ENCODE results near the gene ORAI3.

Gene ORAI3

DNA sequence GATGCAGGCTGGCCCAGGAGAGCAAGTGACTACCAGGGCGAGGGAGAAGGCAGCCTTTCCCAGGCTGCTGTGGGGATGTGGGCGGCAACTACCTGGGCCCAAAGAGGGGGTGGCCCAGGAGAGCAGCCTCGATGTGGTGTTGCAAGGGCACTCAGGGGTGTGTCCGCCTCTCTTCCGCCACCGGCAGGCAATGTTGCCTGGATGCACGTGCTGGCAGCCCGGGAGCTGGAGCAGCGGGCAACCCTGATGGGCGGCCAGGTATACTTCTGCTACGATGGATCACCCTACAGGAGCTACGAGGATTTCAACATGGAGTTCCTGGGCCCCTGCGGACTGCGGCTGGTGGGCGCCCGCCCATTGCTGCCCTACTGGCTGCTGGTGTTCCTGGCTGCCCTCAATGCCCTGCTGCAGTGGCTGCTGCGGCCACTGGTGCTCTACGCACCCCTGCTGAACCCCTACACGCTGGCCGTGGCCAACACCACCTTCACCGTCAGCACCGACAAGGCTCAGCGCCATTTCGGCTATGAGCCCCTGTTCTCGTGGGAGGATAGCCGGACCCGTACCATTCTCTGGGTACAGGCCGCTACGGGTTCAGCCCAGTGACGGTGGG is 38.8 kb downstream of the ORAI3 start:
- DNase-seq (ENCODE audit: low read depth in 3 of 3, low spot score in 1 of 3), result no peak

DNA sequence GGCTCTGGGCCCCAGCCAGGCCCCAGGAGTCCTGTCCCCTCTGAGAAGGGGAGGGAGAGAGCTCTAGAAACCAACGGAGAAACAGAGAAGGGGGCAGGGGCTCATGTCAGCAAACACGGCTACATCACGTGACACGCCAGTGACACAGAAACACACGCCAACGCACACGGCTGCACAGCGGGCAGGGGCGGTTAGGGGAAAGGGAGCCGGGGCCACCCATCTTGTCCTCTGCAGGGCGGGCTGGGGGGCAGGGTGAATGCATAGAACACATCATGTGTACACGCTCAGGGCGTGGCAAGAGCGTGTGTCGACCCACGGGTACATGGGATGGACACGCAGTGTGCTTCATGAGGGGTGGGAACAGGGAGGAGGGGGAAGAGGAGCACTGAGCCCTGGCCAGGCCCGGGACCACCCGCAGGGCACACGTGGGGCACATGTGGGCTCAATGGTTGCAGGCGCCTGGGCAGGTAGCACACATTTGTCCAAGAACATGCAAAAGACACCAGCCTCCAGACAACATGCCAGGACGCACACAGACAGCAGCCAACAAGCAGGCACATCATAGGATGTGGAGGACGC is 40.7 kb downstream of the ORAI3 start:
- no peak for DNase-seq (ENCODE audit: low read depth in 3 of 3, low spot score in 1 of 3)

DNA sequence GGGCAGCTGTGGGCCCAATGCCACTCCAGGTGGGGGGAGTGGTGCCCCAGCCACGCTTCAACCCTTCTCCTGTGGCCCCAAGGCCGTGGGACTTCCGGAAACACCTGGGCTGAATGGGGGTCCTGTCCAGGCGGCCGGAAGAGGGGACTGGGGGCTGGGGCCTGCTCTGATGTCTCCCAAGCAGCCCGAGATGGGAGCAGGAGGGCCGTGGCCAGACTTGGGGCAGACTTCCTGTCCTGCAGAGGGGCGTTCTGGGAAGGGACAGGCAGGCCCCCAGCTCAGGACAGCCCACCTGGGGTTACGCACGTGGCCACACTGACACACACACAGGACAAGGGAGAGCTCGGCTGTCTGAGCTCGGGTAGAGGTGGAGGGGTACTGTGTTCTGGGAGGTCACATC is 41.2 kb downstream of the ORAI3 start:
- DNase-seq (ENCODE audit: low read depth in 3 of 3, low spot score in 1 of 3), result no peak

DNA sequence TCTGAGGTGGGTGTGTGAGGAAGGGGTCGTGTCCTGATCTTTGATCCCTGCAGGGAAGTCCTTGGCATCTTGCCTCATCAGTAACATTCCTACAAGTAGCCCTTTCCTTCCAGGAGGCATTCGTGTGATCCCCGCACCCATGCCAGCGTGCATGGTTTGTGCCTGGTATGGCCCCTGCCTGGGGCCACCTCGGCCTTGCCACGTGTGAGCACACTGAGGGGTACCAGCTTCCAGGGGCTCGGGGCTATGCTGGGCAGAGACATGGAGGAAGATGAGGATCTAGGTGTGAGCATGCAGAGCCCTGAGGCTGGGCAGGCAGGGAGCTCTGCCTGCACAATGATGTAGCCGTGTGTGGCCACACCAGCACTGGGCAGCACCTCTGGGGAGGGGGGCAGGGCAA is 42.2 kb downstream of the ORAI3 start:
- no peak for DNase-seq (ENCODE audit: low read depth in 3 of 3, low spot score in 1 of 3)

DNA sequence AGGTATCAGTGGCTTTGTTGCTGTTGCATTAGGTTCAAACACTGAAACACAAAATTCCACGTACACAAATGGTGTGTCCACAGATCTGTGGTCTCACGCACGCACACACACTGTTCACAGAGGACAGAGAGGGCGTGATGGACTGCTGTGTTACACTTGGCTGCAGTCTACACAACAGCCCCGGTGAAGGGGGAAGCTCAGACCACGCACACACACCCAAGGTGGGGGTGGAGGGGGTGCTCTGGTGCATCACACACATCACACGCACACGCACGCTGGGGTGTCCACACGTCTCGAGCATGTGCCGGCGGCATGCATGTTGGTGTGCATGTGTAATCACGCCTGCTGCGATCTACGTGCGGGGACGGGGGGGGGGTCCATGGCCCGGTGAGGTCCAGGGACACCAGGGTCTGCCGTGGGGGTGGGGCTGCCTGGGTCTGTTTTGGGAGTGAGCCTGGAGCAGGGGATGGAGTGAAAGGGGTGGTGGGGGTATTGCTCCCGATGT is 43.5 kb downstream of the ORAI3 start:
- no peak for DNase-seq (ENCODE audit: low read depth in 3 of 3, low spot score in 1 of 3)

DNA sequence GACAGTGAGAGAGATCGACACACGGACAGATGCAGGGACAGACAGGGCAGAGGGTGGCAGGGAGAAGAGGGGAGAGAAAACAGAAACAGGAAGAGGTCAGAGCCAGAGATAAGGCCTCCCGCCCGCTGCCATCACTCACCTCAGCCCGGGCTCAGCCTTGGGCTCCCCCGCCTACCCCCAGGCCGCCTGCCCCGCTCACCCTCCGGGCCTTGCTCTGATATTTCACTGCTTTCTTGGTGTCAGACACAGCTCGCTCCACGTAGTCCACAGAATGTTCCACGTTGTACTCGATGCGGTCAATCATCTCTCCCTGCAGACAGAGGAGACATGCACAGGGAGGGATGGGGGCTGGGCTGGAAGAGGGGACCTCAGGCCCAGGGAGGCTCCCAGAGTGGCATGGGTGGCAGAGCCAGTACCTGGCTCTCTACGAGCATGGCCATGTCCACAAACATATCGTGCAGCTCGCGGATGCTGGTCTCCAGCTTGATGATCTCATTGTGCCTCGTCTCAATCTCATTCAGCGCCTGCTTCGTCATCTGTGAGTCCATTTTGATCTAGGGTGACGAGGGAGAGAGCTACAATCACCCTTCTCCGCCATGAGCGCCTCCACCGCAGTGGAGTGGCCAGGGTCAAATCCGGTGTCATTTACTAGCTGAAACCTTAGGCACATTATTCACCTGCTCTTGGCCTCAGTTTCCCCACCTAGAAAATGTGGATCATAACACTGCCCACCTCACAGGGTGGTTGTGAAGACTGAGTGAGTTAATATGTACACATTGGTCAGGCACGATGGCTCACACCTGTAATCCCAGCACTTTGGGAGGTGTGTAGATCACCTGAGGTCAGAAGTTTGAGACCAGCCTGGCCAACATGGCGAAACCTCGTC is 44.3 kb downstream of the ORAI3 start:
- no peak for DNase-seq (ENCODE audit: low read depth in 3 of 3, low spot score in 1 of 3)

DNA sequence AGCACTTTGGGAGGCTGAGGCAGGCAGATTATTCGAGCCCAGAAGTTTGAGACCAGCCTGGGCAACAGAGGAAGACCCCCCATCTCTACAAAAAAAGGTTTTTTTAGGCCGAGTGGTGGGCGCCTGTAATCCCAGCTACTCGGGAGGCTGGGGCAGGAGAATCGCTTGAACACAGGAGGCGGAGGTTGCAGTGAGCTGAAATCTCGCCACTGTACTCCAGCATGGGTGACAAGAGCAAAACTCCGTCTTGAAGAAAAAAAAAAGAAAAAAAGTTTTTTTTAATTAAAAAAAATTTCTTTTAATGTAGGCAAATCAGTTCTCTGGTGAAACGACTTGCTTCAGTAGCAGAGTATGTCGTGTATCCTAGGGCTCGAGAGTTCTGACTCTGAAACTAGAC is 47.1 kb downstream of the ORAI3 start:
- no peak for DNase-seq (ENCODE audit: low read depth in 3 of 3, low spot score in 1 of 3)

DNA sequence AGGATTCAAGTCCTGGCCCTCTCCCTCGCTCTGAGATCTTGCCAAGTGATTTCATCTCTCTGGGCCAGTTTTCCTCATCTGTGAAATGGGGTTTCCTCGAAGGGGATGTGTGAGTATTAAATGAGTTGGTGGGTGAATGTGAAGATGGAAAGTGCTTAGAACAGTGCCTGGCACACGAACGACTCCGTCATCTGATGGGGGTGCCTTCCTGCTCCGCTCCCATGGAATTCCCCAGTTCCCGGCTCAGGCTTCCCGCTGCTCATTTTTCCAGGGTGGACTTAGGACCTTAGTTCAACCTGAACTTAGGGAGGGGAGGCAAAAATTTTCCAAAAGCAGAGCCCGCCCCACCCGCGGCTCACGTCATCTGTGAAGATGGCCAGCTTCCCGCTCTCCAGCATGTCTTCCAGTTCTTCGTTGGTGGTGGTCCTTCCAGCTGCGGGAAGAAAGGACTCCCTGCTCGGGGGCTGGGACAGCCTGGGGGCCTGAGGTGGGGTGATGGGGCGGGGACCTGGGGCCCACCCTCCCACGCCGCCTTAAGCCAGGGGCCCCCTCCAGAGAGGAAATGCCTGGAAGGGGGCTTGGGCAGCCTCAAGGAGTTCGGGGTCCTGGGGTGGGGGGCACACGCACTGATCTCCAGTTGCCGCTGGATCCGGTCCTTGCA is 47.6 kb downstream of the ORAI3 start:
- DNase-seq (ENCODE audit: low read depth in 3 of 3, low spot score in 1 of 3), result no peak

DNA sequence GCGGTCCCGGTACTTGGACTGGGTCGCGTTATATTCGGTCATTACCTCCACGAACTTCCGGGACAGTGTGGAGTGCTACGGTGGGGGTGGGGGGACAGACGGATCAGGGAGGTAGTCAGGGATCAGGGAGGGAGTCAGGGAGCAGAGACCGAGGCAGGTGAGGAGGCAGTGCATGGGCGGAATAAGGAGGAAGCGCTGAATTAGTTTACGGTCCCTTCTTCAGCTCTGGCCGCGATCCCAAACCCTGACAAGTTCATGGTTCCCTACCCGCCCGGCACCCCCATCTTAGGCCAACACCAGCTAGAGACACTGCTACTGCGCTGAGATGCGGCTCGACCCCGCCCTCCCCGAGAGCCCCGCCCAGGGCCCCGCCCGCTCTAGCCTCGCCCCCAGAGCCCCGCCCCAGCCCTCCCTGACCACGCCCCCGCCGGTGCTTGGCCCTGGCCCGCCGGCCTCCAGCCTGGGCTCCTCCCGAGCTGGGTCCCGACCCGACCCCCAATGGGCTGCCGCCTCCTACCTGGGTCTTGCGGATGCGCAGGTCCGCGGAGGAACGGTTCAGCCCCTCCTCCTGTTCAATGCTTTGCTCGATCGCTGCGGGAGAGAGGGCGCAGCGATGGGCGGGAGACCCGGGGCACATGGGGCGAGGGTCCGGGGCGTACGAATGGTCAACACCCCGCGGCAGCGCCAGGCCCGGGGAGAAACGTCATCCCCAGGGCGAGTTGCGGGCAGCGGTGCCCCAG is 48.3 kb downstream of the ORAI3 start:
- DNase-seq (ENCODE audit: low read depth in 3 of 3, low spot score in 1 of 3), result peak; percentile 51 to 80 (median 57)

DNA sequence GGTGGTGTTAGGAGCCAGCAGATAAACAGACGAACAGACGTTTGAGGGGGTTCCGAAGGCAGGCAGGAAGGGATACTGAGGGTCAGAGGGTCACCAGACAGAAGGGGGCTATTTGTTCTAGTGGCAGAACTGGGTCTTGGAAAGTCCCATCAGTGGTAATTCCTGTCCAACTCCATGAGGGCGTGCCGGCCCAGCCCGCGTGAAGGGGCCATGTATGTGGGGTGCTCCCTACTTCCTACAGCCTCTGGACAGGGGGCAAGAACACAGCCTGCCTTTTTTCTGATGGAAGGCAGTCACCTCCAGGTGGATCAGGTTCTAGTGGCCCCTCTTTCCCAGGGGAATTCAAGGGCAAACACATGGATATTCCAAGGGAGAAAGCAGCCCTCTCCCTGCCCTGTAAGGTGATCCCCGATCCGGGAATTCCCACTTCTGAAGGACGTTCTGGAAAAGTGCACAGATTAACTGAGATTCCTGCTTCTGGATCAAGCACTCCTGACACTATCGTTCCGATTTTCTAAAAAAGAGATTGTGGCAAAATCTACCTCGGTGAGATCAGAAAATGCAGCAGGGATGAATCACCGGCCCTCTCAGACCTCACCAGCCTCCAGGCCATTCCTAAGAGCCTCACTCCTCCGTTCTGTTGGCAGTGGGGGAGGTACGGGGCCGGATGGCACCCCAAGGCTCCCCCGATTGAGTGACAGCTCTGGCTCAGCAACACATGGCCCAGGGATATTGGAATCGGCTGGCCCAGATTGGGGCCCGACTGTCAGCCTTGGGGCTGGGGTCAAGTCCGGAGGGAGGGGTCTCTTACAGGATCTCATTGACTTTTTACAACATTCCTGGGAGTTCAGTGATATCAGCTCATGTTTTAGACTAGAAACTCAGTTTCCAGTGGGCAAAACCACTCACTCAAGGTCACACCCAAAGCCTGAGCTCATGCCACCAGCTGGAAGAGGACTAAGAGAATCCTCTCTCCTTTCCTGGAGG is 49.1 kb downstream of the ORAI3 start:
- DNase-seq (ENCODE audit: low read depth in 3 of 3, low spot score in 1 of 3), result no peak

DNA sequence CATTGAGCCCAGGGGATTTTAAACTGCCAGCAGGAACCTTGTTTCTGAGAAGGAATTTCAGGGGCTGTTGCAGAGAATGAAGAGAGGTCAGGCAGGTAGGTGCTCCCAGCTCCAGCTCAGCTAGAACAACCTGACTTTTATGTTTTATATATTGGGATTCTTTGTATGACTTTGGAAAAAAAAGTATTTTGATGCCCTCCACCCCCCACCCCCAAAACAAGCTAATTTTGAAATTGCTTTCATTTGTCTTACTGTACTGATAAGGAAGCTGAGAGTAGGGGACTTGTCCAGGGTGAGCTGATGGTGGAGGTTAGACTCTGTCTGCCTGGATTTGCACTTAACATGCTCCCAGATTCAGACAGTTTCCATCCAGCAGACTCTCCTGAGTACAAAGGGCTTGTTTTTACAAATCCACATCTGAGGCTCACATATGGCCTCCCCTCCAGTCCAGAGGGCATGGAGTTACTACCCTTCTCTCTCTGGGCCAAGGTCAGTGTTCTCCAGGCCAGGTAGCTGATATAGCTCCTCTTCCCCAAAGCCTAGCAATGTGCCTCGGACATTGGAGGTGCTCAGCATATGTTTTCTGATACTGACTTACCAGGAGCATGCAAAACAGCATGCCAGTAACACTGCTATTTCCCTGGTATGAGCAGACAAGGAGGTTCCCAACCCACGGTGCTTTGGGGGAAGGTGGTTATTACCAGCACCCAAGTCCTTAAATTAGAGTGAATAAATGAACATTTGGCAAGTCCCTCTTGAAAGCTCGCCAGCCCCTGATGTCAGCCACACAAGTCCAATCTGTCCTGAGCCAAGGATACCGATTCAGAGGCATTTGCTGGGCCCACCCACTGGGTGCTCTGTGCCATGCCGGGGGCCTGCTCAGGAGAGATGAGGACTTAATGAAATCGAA is 50.2 kb downstream of the ORAI3 start:
- DNase-seq (ENCODE audit: low read depth in 3 of 3, low spot score in 1 of 3), result no peak

DNA sequence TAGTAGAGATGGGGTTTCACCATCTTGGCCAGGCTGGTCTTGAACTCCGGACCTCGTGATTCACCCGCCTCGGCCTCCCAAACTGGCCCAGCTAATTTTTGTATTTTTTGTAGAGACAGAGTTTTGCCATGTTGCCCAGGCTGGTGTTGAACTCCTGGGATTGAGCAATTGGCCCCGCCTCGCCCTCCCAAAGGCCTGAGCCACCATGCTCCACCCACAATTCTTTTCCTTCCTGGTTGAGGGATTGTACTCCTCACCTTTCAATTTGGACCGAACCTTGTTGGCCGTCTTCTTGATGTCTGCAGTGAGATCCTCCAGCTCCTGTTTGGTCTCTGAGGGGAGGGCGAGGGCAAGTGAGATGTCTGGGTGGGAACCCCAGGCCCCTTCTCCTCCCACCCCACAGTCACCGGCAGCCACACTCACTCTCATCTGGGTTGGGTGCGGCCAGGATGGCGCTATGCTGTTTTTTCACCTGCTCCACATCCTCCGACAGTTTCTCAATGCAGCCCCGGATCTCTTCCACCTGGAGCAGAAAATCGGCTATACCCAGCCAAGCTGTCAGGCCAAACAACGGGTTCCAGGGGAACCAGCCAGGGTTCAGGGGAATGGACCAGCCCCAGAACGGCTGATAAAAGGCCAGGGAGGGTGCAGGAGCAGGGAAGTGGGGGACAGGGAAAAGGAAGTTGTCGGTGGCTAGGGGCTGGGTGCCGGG is 52.0 kb downstream of the ORAI3 start:
- DNase-seq (ENCODE audit: low read depth in 3 of 3, low spot score in 1 of 3), result no peak

DNA sequence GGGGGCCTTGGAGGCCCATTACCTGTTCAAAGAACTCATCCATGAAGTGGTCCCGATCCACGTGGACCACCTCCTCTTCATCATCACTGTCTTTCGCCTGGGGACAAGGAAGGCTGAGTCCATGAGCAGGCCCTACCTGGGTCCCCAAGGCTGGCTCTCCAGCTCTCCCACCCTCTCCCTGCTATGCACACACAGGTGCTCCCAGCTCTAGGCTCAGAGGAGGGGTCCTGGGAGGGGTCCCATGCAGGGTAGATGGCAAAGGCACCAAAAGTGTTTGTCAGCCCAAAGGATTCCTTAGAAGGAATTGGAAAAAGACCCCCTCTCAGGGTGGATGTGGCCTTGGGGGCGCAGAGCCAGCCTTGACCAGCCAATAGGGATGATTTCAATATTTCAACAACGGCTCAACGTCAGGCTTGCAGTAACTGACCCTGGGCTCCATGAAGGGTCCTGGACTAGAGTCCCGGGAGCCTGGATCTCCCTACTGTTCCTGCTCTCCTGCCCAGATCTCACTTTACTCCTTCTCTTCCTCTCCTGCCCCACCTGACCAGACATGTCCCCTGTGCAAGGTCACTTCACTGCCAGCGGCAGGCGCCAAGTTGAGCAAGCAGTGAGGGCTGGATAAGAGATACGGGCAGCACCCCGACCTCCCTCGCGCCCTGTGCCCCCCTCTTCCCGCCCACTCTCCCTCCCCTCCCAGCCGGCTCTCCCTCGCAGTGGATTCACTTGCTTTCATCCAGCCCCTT is 52.8 kb downstream of the ORAI3 start:
- no peak for DNase-seq (ENCODE audit: low read depth in 3 of 3, low spot score in 1 of 3)

DNA sequence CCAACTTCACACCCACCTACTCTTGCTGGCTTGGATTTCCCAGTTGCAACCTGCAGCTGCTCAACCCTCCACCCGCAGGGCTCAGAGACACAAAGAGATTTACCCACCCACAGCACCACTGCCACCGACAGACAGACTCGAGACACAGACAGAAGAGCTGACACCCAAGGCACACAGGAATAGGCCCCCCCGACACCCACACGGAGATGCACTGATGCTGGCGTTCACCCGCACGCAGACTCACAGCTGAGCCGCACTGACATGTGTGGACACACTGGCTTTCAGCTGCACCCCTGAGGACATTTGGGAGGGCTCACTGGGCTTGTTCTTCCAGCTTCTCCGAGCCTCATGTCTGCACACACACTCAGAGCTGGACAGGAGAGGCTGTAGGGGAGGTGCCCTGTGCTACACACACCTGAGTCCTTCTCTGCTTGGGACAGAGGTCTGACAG is 53.4 kb downstream of the ORAI3 start:
- no peak for DNase-seq (ENCODE audit: low read depth in 3 of 3, low spot score in 1 of 3)

DNA sequence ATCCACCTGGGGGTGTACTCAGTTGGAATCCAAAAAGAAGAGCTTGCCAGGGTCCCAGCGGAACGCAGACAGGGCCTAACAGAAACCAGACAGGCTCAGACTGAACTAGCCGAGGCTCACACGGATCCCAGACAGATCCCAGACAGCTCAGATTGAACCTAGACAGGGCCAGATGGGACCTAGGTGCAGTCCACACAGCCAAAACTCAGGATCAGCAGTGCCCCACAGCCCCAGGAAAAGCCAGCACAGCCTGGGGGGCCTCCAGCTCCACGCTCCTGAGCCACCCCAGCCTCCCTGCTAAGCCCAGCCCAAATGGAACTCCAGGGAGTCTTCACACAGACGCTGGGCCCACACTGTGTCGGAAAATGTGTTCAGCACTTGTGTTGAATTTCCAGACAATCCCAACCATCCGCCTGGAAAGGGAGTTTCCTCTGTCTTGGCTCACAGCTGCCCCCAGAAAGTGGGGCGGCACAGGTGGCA is 54.0 kb downstream of the ORAI3 start:
- DNase-seq (ENCODE audit: low read depth in 3 of 3, low spot score in 1 of 3), result no peak

DNA sequence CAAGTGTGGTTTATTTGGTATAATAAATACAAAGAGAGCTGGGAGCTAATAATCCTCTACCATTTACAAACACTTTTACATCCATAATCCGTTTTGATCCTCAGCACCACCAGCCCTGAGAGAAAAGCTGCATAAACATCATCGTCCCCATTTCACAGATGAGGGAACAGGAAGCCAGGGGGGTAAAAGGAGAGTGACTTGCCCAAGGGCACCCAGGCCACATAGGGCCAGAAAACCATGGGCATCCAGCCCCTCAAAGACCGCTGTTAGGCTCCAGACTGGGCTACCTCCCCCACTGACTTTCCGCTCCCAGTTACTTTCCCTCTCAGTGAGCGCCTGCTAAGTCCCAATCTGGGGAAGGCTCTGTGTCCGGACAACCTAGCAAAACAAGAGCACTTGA is 54.9 kb downstream of the ORAI3 start:
- DNase-seq (ENCODE audit: low read depth in 3 of 3, low spot score in 1 of 3), result no peak

Measured in stimulated activated CD4-positive, alpha-beta T cell treated with anti-CD3 and anti-CD28 coated beads, TNF-alpha, amount 100 ng/mL, for 1 hour (primary cell).